GM12873 (cell line): Measurements from ENCODE around the gene KRT71.

Source experiments
- TF ChIP-seq, protein P1 (sequence below): IDR thresholded peaks from 2 replicates; pipeline ENCODE4 v1.5.1; 2012; ENCODE audit warnings: low read depth, mild to moderate bottlenecking, moderate library complexity, low read length, control low read depth; ENCODE audit not compliant: insufficient read depth; ENCODE audit errors: missing control alignments

Gene KRT71

DNA sequence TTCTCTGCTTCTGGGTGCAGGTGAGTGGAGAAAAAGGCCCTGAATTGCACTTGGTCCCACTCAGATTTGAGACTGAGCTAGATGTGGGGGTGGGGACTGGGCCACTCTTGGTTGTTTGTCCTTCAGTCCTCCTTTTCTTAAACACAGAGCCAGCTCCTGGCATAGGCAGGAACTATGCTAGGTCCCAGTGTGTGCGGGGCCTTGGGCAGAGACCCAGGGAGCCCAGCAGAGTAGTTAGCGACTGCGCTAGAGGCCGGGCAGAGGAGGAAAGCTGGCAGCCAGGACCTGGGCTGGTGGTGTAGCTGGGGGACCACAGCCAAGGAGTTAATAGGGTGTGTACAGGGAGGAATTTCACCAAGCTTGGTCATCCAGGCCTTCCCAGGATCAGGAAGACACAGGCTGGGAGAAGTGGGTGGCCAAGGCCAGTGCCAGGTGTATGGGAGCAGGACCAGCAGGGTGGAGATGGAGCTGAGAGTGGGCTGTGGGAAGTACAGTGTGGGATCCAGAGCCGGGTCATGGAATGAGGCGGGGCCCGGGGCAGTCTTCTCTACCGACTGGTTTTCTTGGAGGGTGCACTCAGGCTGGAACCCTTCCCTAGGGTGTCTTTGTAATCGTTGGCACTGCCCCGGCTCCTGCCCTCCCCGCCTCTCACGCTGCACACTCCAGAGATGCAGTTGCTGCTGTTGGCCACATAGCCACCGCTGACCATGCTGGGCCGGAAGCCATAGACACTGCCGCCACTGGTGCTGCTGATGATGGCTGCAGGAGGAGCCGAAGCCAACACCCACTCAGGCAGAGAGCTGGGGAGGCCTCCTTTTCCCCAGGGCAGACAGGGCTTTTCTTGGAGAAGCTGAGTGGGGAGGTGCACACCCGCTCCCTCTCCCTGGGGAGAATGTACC, 8.7 kb downstream of the KRT71 start:
- TF ChIP-seq, protein P1, sequence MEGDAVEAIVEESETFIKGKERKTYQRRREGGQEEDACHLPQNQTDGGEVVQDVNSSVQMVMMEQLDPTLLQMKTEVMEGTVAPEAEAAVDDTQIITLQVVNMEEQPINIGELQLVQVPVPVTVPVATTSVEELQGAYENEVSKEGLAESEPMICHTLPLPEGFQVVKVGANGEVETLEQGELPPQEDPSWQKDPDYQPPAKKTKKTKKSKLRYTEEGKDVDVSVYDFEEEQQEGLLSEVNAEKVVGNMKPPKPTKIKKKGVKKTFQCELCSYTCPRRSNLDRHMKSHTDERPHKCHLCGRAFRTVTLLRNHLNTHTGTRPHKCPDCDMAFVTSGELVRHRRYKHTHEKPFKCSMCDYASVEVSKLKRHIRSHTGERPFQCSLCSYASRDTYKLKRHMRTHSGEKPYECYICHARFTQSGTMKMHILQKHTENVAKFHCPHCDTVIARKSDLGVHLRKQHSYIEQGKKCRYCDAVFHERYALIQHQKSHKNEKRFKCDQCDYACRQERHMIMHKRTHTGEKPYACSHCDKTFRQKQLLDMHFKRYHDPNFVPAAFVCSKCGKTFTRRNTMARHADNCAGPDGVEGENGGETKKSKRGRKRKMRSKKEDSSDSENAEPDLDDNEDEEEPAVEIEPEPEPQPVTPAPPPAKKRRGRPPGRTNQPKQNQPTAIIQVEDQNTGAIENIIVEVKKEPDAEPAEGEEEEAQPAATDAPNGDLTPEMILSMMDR = no peak

DNA sequence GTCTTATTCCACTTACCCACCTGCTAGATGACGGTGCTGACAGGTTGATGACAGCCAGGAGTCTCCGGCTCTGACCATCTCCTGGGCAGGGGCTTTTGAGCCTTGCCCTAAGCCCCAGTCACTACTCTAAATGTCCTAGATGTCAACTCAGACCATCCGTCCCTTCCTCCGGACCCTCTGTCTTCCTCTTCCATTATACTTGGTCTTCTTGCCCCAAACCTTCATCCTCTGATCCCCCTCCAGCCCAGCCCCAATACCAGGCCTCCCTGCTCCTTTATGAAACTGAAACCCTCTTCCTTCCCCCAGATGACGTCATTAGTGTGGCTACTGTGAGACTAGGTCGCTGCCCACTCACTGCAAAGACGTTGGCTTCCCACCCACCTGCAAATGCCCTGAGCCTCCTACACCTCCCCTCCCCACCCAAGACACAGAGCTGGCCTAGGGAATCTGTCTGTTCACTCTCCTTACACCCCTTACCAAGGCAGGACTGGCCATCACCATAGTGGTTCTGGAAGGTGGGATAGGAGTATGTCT, 10.1 kb downstream of the KRT71 start:
- TF ChIP-seq, protein P1 = no peak

DNA sequence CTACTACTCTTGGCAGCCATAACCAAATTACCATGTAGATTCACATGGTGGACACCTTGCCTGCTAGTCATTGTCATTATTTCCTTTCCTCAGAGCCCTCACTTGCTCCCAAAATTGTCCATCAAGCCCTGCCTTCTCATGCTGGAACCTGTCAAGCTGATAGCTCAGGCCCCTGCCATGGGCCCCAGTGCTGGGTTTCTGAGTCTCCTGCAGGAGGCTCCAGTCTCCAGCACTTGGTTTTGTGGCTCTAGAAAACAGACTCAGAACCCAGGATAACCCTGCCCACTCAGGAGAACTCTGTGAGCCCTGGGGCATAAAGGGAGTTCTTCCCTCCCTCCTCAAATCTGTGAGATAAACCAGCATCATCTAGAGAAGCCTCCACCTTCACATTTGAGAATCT, 10.8 kb downstream of the KRT71 start:
- TF ChIP-seq, protein P1 = no peak

DNA sequence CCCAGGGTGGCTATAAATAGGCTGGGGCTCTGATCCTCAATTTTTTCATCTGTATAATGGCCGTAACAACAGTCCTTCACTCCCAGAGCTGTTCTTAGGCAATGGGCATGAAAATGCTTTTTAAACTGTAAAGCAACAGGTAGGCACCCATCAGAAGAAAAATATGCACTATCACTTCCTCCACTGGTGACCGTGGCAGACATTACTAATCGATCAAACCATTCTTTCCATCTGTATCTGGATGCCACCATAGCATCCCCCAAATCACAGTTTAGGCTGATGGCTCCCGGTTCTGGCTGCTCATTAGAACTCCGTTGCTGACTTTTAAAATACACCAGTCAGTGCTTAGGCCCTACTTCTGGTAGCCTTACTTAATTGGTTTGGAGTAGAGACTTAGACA, 11.2 kb downstream of the KRT71 start:
- TF ChIP-seq, protein P1 = no peak

DNA sequence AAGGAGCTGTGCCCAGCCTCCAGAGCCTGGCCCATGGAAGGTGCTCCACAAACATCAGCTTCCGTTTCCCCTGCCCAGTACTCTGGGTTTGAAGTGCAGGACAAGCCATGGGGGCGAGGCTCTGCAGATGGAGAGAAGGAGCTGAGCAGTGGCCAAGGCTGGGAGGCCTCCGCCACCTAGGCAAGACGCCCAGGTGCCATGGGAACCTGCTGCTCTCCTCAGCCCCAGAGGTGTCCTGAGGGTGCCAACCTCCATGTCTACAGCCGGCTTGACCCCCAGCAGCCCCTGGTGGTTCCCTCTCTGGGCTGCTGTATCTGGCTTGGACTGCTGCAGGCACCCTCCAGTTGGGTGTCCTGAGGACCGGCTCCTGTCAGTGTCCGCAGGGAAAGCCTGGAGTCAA, 12.4 kb downstream of the KRT71 start:
- TF ChIP-seq, protein P1 = no peak

DNA sequence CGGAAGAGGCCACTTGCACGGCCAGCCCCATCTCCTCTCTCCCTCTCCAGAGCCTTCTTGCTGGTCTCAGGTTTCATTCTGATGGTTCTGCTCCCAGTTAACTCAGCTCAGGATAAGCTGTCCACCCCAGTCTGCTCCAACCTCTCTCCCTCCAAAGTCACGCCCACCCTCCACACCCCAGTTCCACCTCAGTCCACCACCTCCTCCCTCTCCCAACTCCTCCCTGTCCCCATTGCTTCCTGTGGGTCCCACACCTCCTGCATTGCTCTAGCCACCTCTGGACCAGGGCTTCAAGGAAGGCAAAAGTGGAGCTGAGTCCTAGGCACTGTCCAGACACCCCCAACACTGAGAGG, 13.1 kb downstream of the KRT71 start:
- TF ChIP-seq, protein P1 = no peak

DNA sequence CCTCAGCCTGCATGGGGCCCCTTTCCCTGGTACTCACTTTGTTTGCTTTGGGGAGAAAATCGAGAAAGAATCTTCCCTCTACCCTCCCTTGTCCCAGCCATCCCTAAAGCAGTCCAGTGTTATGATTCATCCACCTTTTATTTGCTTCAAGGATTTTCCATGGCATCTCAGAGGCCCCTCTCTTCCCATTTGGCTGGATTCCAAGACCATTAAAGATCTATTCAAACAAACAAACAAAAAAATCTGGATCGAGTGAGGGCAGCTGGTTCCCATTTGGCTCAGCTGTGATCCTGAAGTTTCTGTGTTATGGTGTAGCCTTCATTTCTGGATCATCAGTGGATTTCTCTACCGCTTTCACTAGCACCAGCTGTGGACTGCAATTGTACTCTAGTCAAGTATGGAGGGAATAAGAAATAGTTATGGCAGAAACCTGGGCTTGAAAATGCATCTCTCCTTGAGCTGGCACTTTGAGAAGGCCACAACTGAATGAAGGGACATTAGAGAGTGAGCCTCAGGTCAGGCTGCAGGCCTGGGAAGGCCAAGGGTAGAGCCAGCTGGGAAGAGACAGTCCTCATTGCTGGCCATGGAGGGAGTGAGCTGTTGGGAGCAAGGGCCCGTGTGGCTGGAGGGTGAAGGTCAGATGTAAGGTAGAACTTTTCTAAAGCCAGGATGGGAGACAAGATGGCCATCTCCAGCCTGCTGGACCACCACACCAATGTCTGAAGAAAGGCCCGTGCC, 13.7 kb downstream of the KRT71 start:
- TF ChIP-seq, protein P1 = no peak
